GDM1 (cell line): Measurements from ENCODE around the gene BCKDHB.
"Not testable (repeated sequence)": the region's sequence is repeated elsewhere in the genome, so short reads cannot be mapped to it uniquely, and the experiment has no call there.

Source experiments
- DNase-seq: peaks from one replicate; lab custom pipeline; 2025; lab: John Stamatoyannopoulos, UW

The BCKDHB gene

GRCh38 chr6:80209430-80209829 is 103.0 kb downstream of the BCKDHB start:
- no peak for DNase-seq

- no peak for DNase-seq
These were observed 104.1 kb downstream of the BCKDHB start for GRCh38 chr6:80210618-80211017.

- no peak for DNase-seq
These were observed 104.8 kb downstream of the BCKDHB start for GRCh38 chr6:80211286-80211685.

- DNase-seq: peak; percentile 1
These were observed 105.4 kb downstream of the BCKDHB start for GRCh38 chr6:80211890-80212289.

GRCh38 chr6:80214436-80215022 is 108.1 kb downstream of the BCKDHB start:
- DNase-seq: no peak

GRCh38 chr6:80215063-80215462 is 108.6 kb downstream of the BCKDHB start:
- no peak for DNase-seq

- DNase-seq: no peak
These were observed 111.3 kb downstream of the BCKDHB start for GRCh38 chr6:80217794-80218193.

- no peak for DNase-seq
These were observed 117.3 kb downstream of the BCKDHB start for GRCh38 chr6:80223743-80224212.

GRCh38 chr6:80226151-80226550 is 119.7 kb downstream of the BCKDHB start:
- DNase-seq: no peak

GRCh38 chr6:80226699-80227098 is 120.2 kb downstream of the BCKDHB start:
- no peak for DNase-seq

- DNase-seq: no peak
These were observed 121.2 kb downstream of the BCKDHB start for GRCh38 chr6:80227545-80228105.

GRCh38 chr6:80233262-80233661 is 126.8 kb downstream of the BCKDHB start:
- no peak for DNase-seq

GRCh38 chr6:80233958-80234357 is 127.5 kb downstream of the BCKDHB start:
- DNase-seq: no peak

GRCh38 chr6:80234401-80234800 is 127.9 kb downstream of the BCKDHB start:
- DNase-seq: no peak

- DNase-seq: no peak
These were observed 128.4 kb downstream of the BCKDHB start for GRCh38 chr6:80234908-80235307.

- no peak for DNase-seq
These were observed 129.2 kb downstream of the BCKDHB start for GRCh38 chr6:80235647-80236046.

GRCh38 chr6:80238754-80239153 is 132.3 kb downstream of the BCKDHB start:
- not testable (repeated sequence) for DNase-seq

- DNase-seq: no peak
These were observed 138.6 kb downstream of the BCKDHB start for GRCh38 chr6:80245043-80245442.

GRCh38 chr6:80249897-80250296 is 143.4 kb downstream of the BCKDHB start:
- DNase-seq: no peak

- DNase-seq: peak; percentile 4
These were observed 144.0 kb downstream of the BCKDHB start for GRCh38 chr6:80250391-80250997.

- no peak for DNase-seq
These were observed 144.8 kb downstream of the BCKDHB start for GRCh38 chr6:80251321-80251720.

- no peak for DNase-seq
These were observed 148.2 kb downstream of the BCKDHB start for GRCh38 chr6:80254716-80255115.

GRCh38 chr6:80256691-80257090 is 150.2 kb downstream of the BCKDHB start:
- DNase-seq: no peak

- DNase-seq: no peak
These were observed 152.6 kb downstream of the BCKDHB start for GRCh38 chr6:80259118-80259517.
